HCT116 (cell line): ENCODE results near the gene ERC1.

Source experiments
- CBX3 ChIP-seq: IDR thresholded peaks from 2 replicates; pipeline ENCODE4 v1.6.1; 2012; ENCODE audit warnings: low read depth
- EZH2phosphoT487 ChIP-seq: fragments of 200-600 bp; IDR thresholded peaks from 2 replicates; pipeline ENCODE4 v1.6.1; 2018; ENCODE audit warnings: antibody characterized with exemption, borderline replicate concordance
- JUND ChIP-seq: IDR thresholded peaks from 2 replicates; pipeline ENCODE4 v1.6.1; 2012
- POLR2A ChIP-seq: IDR thresholded peaks from 2 replicates; pipeline ENCODE4 v1.7.0; 2011; ENCODE audit warnings: borderline replicate concordance; ENCODE audit not compliant: insufficient read depth, insufficient read length; ENCODE audit errors: extremely low read depth
- POLR2AphosphoS5 ChIP-seq: IDR thresholded peaks from 2 replicates; pipeline ENCODE4 v1.6.1; 2011; ENCODE audit warnings: mild to moderate bottlenecking, low read depth, low read length, moderate library complexity
- YY1 ChIP-seq: IDR thresholded peaks from 2 replicates; pipeline ENCODE4 v1.6.1; 2011; ENCODE audit warnings: low read length, low read depth, moderate library complexity, mild to moderate bottlenecking; ENCODE audit not compliant: insufficient replicate concordance; ENCODE audit errors: extremely low read depth
- TF ChIP-seq, protein P1 (sequence below), 3 experiments: fragments of 200-600 bp in 1 of 3; sonication (generic) in 1 of 3; IDR thresholded peaks in 2 of 3; conservative IDR thresholded peaks in 1 of 3; 2 replicates each; pipeline ENCODE4 v1.5.1; 2012 to 2017; ENCODE audit warnings: low read depth in 2 of 3, low read length in 2 of 3, antibody characterized with exemption in 1 of 3, borderline replicate concordance in 1 of 3, control low read depth in 1 of 3, mild to moderate bottlenecking in 1 of 3, mixed read lengths in 1 of 3, mixed run types in 1 of 3, moderate library complexity in 1 of 3; ENCODE audit not compliant: insufficient read depth in 1 of 3
- TF ChIP-seq, protein P2 (sequence below): IDR thresholded peaks from 2 replicates; pipeline ENCODE4 v1.6.1; 2011; ENCODE audit warnings: mild to moderate bottlenecking, low read length, moderate library complexity; ENCODE audit not compliant: insufficient replicate concordance; ENCODE audit errors: extremely low read depth
- TF ChIP-seq, protein P3 (sequence below): IDR thresholded peaks from 2 replicates; pipeline ENCODE4 v1.6.1; 2012; ENCODE audit warnings: low read depth

DNA sequence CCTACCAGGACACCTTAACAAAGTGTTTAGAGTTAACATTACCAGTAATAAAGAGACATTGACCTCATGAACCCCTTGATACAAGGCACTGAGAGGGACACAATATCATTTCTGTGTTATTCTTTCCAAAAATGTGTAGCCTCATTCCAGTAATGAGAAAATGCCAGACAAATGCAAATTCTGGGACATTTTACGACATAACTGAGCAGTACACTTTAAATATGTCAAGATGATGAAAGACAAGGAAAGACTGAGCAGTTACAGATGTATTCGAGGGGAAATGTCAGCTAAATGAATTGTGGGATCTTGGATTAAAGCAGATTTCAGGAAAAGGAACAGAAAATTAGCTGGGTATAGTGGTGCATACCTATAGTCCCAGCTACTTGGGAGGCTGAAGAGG, 255.6 kb downstream of the ERC1 start:
- TF ChIP-seq YY1 (no peak), POLR2A (no peak), CBX3 (no peak), POLR2AphosphoS5 (no peak), EZH2phosphoT487 (no peak), JUND (no peak)
- TF ChIP-seq, protein P1, sequence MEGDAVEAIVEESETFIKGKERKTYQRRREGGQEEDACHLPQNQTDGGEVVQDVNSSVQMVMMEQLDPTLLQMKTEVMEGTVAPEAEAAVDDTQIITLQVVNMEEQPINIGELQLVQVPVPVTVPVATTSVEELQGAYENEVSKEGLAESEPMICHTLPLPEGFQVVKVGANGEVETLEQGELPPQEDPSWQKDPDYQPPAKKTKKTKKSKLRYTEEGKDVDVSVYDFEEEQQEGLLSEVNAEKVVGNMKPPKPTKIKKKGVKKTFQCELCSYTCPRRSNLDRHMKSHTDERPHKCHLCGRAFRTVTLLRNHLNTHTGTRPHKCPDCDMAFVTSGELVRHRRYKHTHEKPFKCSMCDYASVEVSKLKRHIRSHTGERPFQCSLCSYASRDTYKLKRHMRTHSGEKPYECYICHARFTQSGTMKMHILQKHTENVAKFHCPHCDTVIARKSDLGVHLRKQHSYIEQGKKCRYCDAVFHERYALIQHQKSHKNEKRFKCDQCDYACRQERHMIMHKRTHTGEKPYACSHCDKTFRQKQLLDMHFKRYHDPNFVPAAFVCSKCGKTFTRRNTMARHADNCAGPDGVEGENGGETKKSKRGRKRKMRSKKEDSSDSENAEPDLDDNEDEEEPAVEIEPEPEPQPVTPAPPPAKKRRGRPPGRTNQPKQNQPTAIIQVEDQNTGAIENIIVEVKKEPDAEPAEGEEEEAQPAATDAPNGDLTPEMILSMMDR (IDR thresholded peaks at IDR 0.05 in 2 of 3, conservative IDR thresholded peaks at IDR 0.05 in 1 of 3; ENCODE audit: borderline replicate concordance in 1 of 3, insufficient read depth in 1 of 3, low read depth in 2 of 3, low read length in 2 of 3) = no peak
- TF ChIP-seq, protein P2, sequence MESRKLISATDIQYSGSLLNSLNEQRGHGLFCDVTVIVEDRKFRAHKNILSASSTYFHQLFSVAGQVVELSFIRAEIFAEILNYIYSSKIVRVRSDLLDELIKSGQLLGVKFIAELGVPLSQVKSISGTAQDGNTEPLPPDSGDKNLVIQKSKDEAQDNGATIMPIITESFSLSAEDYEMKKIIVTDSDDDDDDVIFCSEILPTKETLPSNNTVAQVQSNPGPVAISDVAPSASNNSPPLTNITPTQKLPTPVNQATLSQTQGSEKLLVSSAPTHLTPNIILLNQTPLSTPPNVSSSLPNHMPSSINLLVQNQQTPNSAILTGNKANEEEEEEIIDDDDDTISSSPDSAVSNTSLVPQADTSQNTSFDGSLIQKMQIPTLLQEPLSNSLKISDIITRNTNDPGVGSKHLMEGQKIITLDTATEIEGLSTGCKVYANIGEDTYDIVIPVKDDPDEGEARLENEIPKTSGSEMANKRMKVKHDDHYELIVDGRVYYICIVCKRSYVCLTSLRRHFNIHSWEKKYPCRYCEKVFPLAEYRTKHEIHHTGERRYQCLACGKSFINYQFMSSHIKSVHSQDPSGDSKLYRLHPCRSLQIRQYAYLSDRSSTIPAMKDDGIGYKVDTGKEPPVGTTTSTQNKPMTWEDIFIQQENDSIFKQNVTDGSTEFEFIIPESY = no peak
- TF ChIP-seq, protein P3, sequence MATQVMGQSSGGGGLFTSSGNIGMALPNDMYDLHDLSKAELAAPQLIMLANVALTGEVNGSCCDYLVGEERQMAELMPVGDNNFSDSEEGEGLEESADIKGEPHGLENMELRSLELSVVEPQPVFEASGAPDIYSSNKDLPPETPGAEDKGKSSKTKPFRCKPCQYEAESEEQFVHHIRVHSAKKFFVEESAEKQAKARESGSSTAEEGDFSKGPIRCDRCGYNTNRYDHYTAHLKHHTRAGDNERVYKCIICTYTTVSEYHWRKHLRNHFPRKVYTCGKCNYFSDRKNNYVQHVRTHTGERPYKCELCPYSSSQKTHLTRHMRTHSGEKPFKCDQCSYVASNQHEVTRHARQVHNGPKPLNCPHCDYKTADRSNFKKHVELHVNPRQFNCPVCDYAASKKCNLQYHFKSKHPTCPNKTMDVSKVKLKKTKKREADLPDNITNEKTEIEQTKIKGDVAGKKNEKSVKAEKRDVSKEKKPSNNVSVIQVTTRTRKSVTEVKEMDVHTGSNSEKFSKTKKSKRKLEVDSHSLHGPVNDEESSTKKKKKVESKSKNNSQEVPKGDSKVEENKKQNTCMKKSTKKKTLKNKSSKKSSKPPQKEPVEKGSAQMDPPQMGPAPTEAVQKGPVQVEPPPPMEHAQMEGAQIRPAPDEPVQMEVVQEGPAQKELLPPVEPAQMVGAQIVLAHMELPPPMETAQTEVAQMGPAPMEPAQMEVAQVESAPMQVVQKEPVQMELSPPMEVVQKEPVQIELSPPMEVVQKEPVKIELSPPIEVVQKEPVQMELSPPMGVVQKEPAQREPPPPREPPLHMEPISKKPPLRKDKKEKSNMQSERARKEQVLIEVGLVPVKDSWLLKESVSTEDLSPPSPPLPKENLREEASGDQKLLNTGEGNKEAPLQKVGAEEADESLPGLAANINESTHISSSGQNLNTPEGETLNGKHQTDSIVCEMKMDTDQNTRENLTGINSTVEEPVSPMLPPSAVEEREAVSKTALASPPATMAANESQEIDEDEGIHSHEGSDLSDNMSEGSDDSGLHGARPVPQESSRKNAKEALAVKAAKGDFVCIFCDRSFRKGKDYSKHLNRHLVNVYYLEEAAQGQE = no peak
